RCC 7860 (cell line): Measurements from ENCODE around the gene QRFP.
A peak's percentile ranks its signal among the peaks of the same experiment; 100 is the strongest.
"Not testable (repeated sequence)": the region's sequence is repeated elsewhere in the genome, so short reads cannot be mapped to it uniquely, and the experiment has no call there.

ENCODE experiments used
- DNase-seq: peaks from one replicate; pipeline ENCODE4 v3.0.0-alpha.2; 2015; ENCODE audit warnings: low spot score
- FAIRE-seq: peaks from 2 replicates; lab custom pipeline; 2012; peaks lifted over from hg19 to GRCh38; lab: Jason Lieb, UNC

Gene QRFP

DNA sequence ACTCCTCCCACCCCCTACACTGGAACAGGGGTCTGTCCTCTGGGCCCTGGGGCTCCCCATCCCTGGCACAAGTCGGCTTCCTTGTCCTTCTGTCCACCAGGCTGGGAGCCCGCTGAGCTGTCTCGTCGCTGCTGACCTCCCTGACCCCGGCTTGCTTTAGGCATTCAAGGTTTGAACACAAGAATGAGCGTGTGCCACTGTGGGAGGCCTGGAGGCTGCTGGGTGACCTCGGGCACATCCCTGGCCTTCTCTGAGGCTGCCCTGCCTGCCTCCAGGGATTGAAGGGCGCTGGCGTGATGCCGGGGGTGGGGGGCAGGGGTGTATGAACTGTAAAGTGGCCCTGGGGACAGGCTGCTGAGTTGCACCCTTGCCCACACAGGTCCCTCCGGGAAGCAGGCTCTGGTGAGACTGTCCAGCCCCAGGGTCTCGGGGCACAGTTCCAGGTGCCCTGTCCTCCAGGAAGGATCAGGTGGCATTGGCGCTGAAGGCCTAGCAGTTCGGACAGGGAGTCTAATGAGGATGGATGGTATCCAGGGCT is 24.2 kb upstream of the QRFP start:
- FAIRE-seq (no peak), DNase-seq (no peak)

DNA sequence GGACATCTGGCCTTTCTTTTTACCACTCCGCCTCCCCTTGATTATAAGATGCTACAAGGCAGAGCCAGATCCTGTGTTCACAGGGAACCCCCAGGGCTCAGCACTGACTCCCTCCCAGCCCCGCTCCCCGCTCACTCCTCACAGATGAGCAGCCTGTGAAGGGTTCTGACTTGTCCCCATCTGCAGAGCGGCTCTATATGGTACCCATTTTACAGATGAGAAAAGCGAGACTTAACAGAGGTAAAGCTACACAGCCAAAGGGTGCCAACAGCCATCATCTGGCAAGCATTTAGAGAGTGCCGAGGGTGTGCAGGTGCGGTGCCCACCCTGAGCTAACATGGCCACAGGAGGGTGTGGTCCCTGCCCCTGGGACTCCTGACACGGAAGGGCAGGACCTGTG is 23.6 kb upstream of the QRFP start:
- no peak for FAIRE-seq
- no peak for DNase-seq

DNA sequence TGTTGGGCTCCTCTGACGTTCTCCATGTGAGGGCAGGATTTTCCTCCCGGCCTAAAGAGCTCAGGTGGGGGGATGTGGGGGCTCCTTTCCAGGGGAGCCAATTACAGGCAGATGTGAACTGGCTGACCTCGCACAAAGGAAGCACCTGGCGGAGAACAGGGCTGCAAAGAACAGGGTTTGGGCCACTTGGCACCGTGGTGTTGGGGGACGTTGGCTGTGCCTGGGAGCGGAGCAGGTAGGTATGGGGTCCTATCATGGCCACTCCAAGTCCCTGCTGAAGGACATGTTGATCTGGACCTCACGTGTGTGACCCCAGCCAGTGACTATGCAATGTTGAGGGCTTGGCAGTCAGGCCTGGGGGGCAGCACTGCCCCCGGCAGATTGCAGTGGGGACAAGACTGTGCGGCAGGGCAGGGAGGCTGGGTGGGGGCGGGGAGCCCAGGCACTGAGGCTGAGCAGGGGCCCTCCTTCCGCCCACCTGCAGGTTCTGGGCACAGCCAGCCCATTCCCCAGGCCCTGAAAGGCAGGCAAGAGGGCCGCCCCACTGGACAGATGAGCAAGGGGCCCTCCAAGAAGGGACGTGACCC is 23.0 kb upstream of the QRFP start:
- FAIRE-seq (no peak), DNase-seq (no peak)

DNA sequence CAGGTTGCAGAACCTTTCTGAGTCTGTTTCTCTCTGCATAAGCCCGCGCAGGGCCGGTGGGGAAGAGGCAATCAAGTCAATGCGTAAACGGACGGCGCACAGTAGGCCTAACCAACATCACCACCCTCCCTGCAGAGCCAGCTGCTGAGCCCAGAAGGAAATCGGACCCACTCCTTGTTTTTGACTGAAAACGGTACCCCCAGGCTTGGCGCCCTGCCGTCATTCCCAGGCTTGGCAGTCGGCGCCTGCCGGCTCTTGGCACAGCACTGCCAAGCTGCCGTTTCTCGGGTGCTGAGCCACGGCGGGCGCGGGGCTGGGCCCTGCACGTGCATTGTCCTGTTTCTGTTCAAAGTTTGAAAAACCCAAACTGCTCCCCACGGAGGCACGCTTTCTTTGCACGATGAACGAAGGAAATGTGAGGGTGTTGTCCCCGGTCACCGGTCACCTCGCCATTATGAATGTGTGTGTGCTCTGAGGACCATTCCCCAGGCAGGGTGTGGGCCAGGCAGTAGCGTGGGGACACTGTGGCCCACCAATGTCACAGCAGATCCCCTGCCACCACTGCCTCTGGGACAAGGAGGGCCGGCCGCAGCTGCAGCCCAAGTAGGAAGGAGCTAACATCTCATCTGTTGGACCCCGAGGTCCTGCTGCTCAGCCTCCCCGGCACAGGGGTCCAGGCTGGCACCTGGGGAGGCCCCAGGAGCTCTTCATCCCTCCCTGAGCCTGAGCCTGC is 22.4 kb upstream of the QRFP start:
- DNase-seq (no peak), FAIRE-seq (no peak)

DNA sequence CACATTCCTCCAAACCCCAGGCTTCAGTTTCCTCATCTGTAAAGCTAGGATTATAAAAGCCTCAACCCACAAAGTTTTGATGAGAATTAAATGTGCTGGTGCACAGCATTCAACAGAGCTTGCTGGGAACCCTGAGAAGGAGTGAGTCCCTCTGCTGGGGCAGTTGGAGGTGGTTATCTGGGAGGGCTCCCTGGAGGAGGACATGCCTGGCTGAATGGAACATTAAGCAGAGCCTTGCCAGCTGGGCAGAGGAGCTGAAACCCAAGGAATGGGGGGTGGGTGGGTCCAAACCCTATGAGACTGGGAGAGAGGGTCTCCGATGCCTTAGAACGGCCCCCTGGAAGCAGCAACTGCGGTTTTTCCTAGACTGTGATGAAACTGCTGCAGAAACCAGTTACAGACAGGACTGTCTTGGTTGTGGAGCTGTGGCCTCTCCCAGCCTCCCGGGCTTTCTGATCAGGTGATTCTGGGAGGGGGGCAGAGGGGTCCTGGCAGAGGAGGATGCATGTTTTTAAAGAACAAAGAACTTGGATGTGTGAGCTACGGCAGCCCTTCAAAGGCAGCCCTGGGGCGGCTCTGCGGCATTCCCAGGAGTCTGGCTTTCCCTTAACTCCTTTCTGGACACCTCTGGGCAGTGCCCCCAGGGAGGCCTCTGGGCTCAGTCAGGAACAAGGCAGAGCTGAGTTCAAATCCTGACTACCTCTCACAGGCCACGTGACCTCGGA is 21.7 kb upstream of the QRFP start:
- no peak for DNase-seq
- FAIRE-seq: no peak

DNA sequence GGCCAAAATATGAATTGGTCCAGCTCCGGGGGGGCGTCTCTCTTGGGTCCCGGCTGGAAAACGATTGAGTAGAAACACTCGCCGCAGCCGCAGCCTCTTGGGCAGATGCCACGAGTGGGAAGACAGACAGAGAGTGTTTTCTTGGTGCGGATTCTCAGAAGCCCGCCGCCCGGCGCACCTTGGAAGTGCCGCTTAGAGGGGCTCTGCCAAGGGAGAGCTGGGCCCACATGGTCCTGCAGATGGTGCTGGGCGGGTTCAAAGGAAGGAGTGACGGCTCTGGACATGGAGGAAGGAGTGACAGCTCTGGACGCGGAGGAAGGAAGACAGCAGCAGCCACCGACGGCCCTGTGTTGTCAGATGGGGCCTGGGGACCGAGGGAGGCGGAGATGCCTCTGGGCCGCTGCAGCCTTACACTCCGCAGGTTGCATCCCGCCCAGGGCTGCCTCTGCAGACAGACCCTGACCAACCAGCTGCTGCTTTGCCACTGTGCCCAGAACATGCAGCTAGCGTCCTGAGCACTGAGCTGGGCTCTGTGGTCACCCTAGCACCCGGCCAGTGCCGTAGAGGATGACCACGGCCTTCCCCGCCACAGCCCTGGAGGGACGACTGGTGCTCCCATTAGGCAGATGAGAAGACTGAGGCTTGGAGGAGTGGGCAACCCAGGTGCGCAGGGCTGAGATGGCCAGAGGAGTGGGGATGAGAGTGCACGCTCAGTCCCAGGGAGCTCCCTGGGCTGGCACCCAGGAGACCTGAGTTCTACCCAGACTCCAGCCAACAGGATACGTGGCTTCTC is 20.8 kb upstream of the QRFP start:
- DNase-seq (no peak), FAIRE-seq (no peak)

DNA sequence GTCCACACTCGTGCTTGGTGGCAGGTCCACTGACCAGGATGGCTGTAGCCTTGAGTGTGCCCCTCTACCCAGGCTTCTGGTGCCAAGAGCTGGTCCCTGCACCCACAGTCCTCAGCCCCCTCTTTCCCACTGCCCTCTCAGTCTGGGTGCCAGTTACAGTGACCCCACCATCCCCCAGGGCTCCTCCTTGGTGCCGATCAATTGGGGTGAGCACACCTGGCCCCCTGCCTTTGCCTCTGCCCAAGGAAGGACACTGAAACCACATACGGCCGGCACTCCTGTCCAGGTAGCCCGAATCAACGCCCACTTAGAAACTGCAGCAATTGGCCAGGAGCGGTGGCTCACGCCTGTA is 18.5 kb upstream of the QRFP start:
- FAIRE-seq: no peak
- DNase-seq: no peak

DNA sequence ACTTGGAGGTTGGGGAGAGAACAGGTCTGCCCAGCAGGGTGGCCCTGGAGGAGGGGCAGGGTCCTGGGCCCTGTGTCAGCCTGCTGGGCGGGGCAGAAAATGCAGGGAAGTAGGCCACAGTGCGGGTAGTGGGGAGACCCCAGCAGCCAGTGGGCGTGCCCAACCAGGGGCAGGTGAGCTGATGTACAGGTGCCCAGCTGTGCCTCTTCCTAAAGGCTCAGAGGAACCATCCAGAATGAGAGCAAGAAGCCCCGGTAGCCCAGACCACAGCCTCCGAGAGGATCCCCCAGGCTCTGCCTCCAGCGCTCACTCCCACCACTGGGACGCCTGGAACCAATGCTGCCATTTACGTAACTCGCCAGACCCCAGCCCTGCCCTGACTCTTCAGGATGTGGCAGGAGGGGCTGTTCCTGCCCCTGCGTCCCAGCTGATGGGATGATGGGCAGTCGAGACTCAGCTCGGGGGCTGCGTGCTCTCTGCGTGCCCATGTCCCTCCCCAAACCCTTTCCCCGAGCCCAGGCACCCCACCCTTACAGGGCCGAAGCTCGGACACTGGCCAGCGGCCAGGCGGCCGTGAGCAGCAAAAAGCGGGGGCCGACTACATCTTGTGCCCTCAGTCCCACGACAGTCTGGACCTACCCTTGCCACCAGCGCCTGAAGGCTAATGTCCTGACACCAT is 17.9 kb upstream of the QRFP start:
- FAIRE-seq (no peak), DNase-seq (no peak)

DNA sequence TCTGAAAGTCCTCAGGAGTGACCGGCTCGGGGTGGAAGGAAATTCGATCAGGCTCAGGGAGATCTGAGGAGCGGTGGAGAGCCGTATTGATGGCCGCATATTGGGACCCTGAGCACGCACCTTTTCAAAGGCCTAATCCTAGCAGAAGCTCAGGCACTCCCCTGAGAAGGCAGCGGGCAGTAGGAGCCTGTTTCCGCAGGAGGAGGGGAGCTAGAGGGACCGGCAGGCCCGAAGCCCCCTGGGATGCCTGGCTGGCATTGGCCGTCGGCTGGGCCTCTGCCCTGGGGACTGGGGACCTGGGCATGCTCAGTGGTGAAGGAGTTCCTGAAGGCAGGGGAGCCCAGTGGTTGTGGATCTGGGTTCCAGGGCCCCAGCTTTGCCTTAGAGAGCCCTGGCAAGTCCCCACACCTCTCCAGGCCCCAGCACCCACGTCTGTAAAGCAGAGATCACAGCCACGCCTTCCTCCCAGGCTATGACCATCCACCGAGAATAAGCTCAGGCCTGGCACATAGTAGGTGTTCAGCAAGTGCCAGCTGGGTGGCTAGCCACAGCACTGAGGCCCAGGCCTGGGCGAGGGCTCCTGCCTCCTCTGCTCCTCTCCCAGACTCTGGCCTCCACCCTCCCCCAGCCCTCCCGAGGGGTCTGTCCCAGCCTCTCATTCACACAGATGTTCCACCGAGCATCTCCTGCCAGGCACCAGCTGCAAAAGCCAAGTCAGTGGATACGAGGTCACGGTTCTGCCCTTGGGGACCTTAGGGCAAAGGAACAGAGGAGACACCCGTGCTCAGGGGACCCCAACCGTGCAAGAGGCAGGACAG is 17.2 kb upstream of the QRFP start:
- DNase-seq (no peak), FAIRE-seq (no peak)

DNA sequence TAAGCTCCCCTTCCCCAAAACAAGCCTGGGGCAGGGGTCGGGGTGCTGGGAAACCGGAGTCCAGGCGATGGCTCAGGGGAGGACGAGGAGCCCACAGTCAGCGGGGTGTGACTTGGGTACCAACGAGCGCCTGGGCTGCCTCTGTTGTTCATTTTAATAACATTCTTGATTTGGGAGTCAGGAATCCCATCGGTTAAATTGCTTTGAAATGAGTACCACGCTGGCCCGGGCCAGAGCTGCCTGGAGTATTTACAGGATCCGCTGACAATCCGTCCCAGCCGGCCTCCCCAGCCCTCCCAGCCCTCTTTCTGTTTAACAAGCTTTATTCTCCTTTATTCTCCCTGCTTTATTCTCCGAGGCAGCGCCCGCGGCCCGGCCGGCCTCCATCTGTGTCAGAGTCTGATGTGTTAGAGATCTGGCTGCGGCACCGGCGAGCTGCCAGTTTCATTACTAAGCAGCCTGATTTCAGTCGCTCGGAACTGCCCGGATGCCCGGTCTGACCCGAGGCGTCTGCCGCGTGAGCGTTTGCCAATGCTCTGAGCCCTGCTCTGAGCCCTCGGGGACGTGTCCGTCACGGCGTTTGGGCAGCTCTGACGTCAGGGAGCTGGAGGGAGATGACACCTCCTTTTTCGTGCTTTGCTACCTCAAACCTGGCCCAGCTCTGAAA is 16.5 kb upstream of the QRFP start:
- DNase-seq (peak; percentile 81), FAIRE-seq (peak; percentile 55)

DNA sequence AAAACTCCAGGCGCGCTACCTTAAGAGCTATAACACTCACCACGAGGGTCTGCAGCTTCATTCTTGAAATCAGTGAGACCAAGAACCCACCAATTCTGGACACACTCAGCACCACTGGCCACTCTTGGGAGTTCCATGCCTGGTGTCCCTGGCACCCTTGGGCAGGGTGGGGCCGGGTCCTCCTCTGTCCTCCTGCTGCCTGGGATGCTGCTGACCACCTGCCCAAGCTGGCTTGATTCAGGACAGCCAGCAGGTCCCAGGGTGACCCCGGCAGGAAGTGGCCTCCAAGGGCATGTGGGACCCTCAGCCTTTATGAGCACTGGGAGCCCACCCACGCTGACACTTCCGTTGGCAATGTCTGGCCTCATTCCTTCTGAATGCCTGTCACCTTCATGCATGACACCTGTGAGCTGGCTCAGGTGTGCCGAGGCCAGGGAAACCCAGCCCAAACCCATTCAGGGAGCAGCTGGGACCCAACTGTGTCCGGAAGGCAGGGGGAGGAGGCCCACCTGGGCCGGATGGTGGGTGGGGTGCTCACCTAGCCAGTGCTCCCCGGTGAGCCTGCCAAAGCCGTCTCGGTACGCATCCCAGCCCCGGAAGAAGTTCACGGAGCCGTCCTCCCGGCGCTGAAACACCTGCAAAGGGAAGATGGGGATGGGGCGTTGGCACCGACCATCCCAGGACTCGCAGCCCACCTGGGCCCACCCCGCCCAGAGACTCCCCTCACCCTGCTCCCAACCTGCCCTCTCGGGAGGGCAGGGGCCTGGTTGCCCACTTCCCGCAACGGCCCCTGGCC is 14.8 kb upstream of the QRFP start:
- FAIRE-seq (no peak), DNase-seq (no peak)

DNA sequence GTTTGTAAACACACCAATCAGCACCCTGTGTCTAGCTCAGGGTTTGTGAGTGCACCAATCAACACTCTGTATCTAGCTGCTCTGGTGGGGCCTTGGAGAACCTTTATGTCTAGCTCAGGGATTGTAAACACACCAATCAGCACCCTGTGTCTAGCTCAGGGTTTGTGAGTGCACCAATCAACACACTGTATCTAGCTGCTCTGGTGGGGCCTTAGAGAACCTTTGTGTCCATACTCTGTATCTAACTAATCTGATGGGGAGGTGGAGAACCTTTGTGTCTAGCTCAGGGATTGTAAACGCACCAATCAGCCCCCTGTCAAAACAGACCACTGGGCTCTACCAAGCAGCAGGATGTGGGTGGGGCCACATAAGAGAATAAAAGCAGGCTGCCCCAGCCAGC is 14.1 kb upstream of the QRFP start:
- DNase-seq, FAIRE-seq: not testable (repeated sequence)

DNA sequence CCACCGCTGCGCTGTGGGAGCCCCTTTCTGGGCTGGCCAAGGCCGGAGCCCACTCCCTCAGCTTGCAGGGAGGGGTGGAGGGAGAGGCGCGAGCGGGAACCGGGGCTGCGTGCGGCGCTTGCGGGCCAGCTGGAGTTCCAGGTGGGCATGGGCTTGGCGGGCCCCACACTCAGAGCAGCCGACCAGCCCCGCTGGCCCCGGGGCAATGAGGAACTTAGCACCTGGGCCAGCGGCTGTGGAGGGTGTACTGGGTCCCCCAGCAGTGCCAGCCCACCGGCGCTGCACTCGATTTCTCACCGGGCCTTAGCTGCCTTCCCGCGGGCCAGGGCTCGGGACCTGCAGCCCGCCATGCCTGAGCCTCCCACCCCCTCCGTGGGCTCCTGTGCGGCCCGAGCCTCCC is 13.4 kb upstream of the QRFP start:
- not testable (repeated sequence) for FAIRE-seq, DNase-seq

DNA sequence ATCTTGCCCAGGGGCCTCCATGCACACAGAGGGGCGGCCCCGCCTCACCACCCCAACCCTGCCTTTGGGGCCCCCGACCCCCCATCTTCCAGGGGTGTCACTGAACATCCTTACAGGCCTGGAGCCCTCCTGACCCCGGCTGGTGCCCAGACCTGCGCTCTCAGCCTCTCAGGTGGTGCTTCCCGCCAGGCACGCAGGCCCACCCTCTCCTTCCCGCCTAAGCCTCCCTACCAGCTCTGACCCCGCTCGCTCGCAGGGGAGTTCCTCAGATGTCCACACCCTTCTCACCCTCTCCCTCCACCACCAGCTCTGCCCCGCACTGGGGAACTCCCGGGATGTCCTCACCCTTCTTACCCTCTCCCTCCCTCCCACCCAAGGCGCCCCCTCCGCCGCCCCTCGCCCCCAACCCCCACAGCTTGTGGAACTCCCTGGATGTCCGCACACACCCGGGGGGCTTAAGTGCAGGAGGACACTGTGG is 12.3 kb upstream of the QRFP start:
- FAIRE-seq: no peak

DNA sequence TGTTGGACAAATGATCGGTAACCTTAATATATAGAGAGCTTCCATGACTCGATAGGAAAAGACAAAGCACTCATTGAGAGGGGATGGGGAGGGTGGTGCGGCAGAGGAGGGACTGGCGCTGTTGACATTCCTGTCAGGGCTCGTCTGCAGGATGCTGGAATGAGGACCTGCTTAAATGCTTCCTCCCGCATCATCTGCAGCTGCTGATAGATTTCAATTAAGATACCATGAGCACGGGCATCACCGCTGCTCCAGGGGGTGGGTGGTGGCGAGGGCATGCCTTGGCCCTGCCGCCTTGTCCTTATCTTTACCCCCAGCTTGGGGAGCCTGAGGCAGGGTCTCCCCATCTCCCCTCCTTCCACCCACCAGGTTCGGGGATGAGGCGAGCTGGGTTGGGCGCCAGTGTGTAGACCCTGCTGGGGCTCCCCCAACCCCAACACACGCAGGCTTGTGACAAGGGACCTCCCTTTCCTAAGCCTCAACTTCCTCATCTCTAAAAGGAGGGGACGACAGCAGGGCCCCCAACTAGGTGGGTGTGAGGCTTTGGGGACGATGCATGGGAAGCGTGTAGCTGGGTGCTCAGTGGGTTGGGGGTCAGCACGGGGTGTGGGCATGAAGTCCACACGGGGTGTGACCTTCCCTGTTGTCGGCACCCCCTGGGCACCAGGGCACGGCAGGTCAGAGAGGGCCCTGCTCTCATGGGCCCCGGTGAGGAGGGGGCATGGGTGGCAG is 11.7 kb upstream of the QRFP start:
- DNase-seq (no peak), FAIRE-seq (no peak)

More for the DNA sequence above, 12.3 kb upstream of the QRFP start:
- no peak for DNase-seq

DNA sequence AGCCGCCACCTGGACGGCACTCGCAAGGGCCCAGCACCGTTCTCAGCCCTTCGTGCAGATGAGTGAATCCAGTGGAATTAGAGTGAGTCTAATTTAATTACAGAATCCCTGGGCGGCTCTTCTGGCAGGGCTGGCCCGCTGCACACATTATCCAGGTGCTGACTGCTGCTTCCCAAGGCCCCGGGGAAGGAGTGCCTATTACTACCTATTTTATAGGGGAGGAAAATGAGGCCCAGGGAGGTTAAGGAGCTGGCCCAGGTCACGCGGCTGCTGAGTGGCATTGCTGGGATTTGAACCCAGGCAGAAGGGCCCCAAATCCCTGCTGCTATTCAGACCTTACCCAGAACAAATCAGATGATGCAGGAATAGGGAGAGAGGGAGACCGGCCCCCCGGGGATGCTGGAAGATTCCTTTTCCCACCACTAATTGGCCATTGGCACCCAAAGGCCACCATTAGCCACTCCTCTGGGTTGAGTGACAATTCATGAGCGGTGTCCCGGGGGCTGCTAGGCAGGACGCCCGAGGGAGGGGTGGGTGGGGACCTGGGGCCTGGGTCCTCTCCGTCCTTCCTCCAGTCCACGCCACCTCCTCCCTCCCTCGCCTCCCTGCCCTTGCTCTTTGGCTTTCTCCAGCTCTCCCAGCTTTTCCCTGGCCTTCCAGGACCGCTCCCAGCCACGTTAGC is 10.3 kb upstream of the QRFP start:
- DNase-seq: no peak
- no peak for FAIRE-seq
